Immature natural killer cell (primary cell): ENCODE measurements around the gene LMLN. TPM values are rescaled to one million over a fixed set of nuclear protein-coding genes. Genes with fewer than 3 reads are reported as not detected.
"Not testable (repeated sequence)": the region's sequence is repeated elsewhere in the genome, so short reads cannot be mapped to it uniquely, and the experiment has no call there.

ENCODE experiments used
- DNase-seq, 3 donors: peaks; one replicate each; pipeline ENCODE4 v3.0.0; 2022; ENCODE audit warnings: mixed read lengths in 1 of 3
- H3K27ac Mint-ChIP-seq, 6 donors: one replicate each; pipeline ENCODE4 v1.8.0; 2020; ENCODE audit warnings: mixed read lengths in 6 of 6, mild to moderate bottlenecking in 5 of 6, inconsistent platforms in 4 of 6, moderate library complexity in 3 of 6
- H3K27me3 Mint-ChIP-seq, 3 donors: one replicate each; pipeline ENCODE4 v1.8.0; 2020 to 2021; ENCODE audit warnings: low read depth in 3 of 3, mild to moderate bottlenecking in 3 of 3, mixed read lengths in 3 of 3, moderate library complexity in 3 of 3, inconsistent platforms in 1 of 3
- H3K36me3 Mint-ChIP-seq, 3 donors: one replicate each; pipeline ENCODE4 v1.8.0; 2020; ENCODE audit warnings: mixed read lengths in 3 of 3, inconsistent platforms in 2 of 3, mild to moderate bottlenecking in 2 of 3
- H3K4me1 Mint-ChIP-seq, 2 donors: one replicate each; pipeline ENCODE4 v1.8.0; 2020; ENCODE audit warnings: inconsistent platforms in 2 of 2, mild to moderate bottlenecking in 2 of 2, mixed read lengths in 2 of 2, moderate library complexity in 1 of 2
- H3K4me3 Mint-ChIP-seq, 5 donors: one replicate each; pipeline ENCODE4 v1.8.0; 2020; ENCODE audit warnings: mild to moderate bottlenecking in 5 of 5, mixed read lengths in 5 of 5, inconsistent platforms in 3 of 5, moderate library complexity in 3 of 5
- H3K9me3 Mint-ChIP-seq, 6 donors: one replicate each; pipeline ENCODE4 v1.8.0; 2020; ENCODE audit warnings: mild to moderate bottlenecking in 6 of 6, mixed read lengths in 6 of 6, inconsistent platforms in 4 of 6, moderate library complexity in 3 of 6
- polyA plus RNA-seq, 3 donors: library from polyadenylated mRNA; unstranded; fragments of 300-500 nt; fragmentation: Illumina TruSeq; gene quantifications; one replicate each; pipeline ENCODE4 v1.2.3, GENCODE V29; 2021

LMLN gene
- polyA plus RNA-seq, 3 donors from 2014 or later: 0.62 to 1.9 (median 1.8) TPM

DNA sequence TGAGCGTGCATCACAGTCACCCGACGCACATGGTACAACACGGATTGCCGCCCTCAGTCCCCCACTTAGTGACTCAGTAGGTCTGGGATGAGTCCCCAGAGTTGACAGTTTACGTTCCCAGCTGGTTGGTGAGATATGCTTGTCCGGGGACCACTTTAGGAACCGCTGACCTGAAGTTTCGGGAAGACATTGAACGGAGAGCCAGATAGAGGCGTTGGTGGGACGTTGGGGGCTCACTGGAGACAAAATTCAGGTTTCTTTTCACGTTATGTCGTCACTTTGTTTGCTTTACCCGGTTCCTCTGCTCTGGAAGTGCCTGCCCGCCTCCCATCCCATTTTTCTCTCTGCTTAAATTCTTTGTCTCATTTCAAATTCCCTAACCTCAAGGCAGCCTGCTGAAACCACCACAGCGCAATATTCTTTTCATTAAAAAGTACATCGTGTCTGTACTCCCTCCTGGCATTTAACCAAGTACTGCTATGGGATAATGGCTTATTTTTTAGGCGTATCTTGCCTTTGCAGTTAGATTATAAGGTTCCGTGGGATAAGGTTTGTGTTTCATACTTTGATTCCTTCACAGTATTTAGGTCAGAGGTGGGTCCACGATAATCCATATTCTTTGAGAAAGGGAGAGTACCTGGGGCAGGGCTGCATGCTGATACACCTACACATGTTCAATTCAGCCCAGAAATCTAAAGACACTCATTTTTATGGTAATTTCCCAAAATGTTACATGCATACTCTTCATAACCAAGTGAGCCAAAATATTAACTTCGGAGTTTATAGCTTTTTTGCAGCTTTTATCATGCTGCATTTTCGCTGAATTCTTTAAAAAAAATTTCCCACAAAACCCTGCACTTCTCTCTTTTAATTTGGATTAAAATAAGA is 921 bp downstream of the LMLN start:
- no peak for DNase-seq
- Mint-ChIP-seq H3K4me1 (peaks cover 37 to 54% of the 10 kb centered on the region in 2 donors), H3K9me3 (no peaks in the 10 kb centered on the region), H3K27me3 (peaks cover 0 to 11% (median 3%) of the 10 kb centered on the region in 3 donors), H3K4me3 (peak overlapping the region; percentile 79 to 92 (median 91)), H3K36me3 (peaks cover 3 to 7% (median 6%) of the 10 kb centered on the region in 3 donors), H3K27ac (peak overlapping the region; percentile 91 to 97 (median 96))

DNA sequence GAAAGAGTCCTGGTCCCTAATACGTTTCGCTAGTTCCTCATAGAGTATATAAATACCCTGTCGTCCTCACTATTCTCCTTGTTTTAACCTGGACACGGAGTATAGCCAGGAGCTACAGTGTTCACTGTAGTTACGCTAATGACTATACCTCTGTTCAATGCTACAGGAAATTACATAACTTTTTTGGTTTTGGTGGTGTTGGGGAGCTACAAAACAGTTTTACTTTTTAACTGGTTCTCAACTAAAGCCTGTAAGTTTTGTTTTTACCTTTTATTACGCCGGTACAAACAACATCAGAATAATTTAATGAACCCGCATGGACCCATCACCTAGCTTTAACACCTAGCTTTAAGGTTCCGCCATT is 1.5 kb downstream of the LMLN start:
- peaks cover 37 to 54% of the 10 kb centered on the region in 2 donors for H3K4me1 Mint-ChIP-seq

DNA sequence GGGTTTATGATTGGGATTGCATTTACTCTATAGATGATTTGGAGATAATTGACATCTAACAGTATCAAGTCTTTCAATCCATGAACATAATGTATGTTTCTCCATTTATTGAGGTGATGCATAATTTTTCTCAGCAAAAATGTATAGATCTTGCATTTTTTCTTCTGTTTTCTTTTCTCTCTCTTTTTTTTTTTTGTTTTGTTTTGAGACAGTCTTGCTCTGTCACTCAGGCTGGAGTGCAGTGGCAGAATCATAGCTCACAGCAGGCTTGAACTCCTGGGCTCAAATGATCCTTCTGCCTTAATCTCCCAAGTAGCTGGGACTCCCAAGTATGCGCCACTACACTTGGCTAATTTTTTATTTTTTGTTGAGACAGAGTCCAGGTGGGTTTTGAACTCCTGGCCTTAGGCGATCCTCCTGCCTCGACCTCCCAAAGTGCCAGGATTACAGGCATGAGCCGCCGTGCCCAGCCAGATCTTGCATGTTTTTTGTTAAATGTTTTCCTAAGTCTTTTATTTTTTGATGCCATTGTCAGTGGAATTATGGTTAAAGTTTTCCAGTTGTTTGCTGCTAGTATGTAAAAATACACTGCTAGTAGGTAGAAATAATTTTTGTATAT is 3.1 kb downstream of the LMLN start:
- Mint-ChIP-seq H3K36me3 (peaks cover 0 to 15% (median 3%) of the 10 kb centered on the region in 3 donors), H3K27me3 (peaks cover 0 to 8% (median 4%) of the 10 kb centered on the region in 3 donors), H3K27ac (no peak overlapping the region), H3K4me1 (peaks cover 34 to 38% of the 10 kb centered on the region in 2 donors), H3K4me3 (no peak overlapping the region), H3K9me3 (peaks cover 0 to 12% (median 8%) of the 10 kb centered on the region in 6 donors)
- no peak for DNase-seq

More for the DNA sequence above, 1.5 kb downstream of the LMLN start:
- H3K4me3 Mint-ChIP-seq: peak overlapping the region; percentile 58 to 92 (median 91)
- DNase-seq: peak in 1 of 3 donors; percentile 21
- H3K9me3 Mint-ChIP-seq: no peaks in the 10 kb centered on the region
- peak overlapping the region; percentile 37 to 91 (median 68) for H3K27ac Mint-ChIP-seq
- H3K27me3 Mint-ChIP-seq: peaks cover 0 to 11% (median 3%) of the 10 kb centered on the region in 3 donors
- H3K36me3 Mint-ChIP-seq: peaks cover 0 to 11% (median 4%) of the 10 kb centered on the region in 3 donors

DNA sequence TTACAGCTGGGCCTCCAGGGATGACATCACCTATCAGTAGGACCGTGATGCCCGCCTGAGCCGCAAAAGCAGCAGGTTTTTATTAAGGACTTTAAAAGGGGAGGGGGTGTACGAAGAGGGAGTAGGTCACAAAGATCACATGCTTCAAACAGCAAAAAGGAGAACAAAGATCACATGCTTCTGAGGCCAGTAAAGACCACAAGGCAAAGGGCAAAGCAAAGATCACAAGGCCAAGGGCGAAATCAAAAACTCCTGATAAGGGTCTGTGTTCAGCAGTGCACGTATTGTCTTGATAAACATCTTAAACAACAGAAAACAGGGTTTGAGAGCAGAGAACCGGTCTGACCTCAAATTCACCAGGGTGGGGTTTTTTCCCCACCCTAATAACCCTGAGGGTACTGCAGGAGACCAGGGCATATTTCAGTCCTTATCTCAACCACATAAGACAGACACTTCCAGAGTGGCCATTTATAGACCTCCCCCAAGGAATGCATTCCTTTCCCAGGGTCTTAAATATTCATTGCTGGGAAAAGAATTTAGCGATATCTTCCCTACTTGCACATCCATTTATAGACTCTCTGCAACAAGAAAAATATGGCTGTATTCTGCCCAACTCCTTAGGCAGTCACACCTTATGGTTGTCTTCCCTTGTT is 7.4 kb downstream of the LMLN start:
- not testable (repeated sequence) for H3K27me3 Mint-ChIP-seq, H3K4me3 Mint-ChIP-seq, H3K4me1 Mint-ChIP-seq, H3K27ac Mint-ChIP-seq, DNase-seq
- peaks cover 0 to 17% (median 10%) of the 10 kb centered on the region in 6 donors for H3K9me3 Mint-ChIP-seq
- H3K36me3 Mint-ChIP-seq: peaks cover 3 to 18% (median 6%) of the 10 kb centered on the region in 3 donors

DNA sequence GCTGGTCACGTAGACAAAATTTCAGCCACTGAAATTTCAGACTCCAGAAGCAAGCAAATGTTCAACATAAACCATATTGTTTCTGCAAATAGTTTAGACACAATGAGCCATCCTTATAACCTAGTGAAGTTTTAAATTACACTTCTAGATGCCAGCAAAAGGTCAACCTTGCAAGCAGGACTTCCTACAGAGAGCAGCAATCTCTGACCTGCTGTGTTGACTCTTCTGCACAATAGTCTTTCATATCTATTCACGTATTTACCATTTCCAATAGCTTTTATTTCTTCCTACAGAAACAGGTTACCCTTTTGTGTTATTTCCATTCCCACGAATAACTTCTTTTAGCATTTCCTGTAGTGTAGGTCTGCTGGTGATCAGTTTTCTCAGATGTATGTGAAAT is 10.6 kb downstream of the LMLN start:
- Mint-ChIP-seq H3K36me3 (peaks cover 6 to 19% (median 12%) of the 10 kb centered on the region in 3 donors), H3K9me3 (peaks cover 0 to 17% (median 11%) of the 10 kb centered on the region in 6 donors), H3K27ac (no peak overlapping the region), H3K4me1 (no peaks in the 10 kb centered on the region), H3K27me3 (peaks cover 2 to 4% (median 3%) of the 10 kb centered on the region in 3 donors), H3K4me3 (no peak overlapping the region)
- no peak for DNase-seq

DNA sequence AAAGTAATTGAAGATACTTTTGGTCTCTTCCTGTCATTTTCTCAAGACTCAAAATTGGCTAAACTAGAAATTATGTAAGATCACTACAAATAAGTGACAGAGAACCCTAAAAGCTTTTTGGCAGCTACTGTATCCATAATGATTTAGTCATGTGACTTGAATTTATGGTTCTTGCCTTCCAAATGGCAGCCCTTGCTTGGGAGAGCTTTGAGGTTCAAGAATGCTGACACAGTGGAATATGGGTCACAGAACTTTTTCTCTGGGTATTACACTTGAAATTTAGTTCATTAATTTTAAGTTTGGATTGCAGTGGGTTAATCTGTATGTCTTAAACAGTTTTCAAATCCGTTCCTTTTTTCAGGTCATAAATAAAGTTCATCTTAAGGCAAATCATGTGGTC is 14.0 kb downstream of the LMLN start:
- Mint-ChIP-seq H3K36me3 (peaks cover 10 to 18% (median 15%) of the 10 kb centered on the region in 3 donors), H3K27ac (no peak overlapping the region), H3K27me3 (peaks cover 0 to 4% (median 3%) of the 10 kb centered on the region in 3 donors), H3K9me3 (peaks cover 0 to 3% (median 0%) of the 10 kb centered on the region in 6 donors), H3K4me1 (no peaks in the 10 kb centered on the region), H3K4me3 (no peak overlapping the region)
- DNase-seq: no peak

DNA sequence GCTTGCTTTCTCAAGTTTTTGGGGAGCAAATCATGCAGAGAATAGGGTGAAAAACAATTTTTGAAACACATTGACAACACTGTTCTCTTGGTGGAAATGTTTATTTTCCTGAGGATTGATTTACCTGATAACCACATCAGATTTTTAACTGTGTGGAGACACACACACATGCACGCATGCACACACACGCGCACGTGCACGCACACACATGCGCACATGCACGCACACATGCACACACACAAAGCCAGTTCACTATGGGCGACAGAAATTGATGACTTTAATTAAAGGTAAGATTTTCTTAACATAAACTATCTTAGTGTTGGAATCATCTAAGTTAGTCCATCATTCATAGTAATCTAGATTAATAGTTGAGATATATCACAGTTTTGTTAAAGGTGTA is 15.3 kb downstream of the LMLN start:
- H3K4me3 Mint-ChIP-seq: no peak overlapping the region
- H3K27ac Mint-ChIP-seq: no peak overlapping the region
- peaks cover 0 to 3% (median 0%) of the 10 kb centered on the region in 6 donors for H3K9me3 Mint-ChIP-seq
- no peak for DNase-seq
- peaks cover 0 to 4% (median 3%) of the 10 kb centered on the region in 3 donors for H3K27me3 Mint-ChIP-seq
- H3K36me3 Mint-ChIP-seq: peaks cover 10 to 23% (median 15%) of the 10 kb centered on the region in 3 donors
- no peaks in the 10 kb centered on the region for H3K4me1 Mint-ChIP-seq

DNA sequence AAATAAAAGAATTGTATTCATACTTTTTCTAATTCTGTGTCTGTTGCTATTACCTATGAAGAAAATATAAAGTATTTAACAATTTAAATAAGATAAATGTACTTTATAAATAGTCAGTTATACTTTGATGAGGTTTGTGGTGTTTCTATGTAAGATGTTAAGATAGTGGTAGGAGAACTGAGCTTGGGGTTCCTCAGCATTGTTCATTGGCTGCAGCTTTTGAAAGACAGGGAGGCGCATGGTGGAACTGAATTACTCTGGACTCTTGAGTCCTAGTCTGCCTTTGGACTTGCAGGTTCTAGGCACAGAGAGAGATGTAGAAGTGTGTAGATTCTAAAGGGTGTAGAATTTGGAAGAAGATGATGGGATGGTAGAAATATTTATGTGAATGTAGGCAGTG is 23.1 kb downstream of the LMLN start:
- Mint-ChIP-seq H3K27me3 (no peaks in the 10 kb centered on the region), H3K27ac (no peak overlapping the region), H3K4me3 (no peak overlapping the region), H3K9me3 (no peaks in the 10 kb centered on the region), H3K36me3 (peaks cover 0 to 14% (median 3%) of the 10 kb centered on the region in 3 donors), H3K4me1 (no peaks in the 10 kb centered on the region)
- no peak for DNase-seq

DNA sequence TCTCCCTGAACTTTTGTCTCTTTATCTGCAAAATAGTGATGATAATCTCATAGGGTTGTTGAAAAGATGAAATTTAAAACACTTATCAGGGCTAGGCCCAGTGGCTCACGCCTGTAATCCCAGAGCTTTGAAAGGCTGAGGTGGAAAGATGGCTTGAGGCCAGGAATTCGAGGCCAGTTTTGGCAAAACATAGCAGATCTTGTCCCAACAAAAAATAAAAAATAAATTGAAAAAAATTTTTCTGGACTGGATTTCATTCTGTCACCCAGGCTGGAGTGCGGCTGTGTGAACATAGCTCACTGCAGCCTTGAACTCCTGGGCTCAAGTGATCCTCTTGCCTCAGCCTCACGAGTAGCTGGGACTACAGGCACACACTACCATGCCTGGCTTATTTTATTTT is 29.6 kb downstream of the LMLN start:
- no peaks in the 10 kb centered on the region for H3K27me3 Mint-ChIP-seq
- no peaks in the 10 kb centered on the region for H3K9me3 Mint-ChIP-seq
- H3K36me3 Mint-ChIP-seq: peaks cover 15 to 22% (median 22%) of the 10 kb centered on the region in 3 donors
- H3K27ac Mint-ChIP-seq: no peak overlapping the region
- H3K4me1 Mint-ChIP-seq: no peaks in the 10 kb centered on the region
- no peak for DNase-seq
- no peak overlapping the region for H3K4me3 Mint-ChIP-seq

DNA sequence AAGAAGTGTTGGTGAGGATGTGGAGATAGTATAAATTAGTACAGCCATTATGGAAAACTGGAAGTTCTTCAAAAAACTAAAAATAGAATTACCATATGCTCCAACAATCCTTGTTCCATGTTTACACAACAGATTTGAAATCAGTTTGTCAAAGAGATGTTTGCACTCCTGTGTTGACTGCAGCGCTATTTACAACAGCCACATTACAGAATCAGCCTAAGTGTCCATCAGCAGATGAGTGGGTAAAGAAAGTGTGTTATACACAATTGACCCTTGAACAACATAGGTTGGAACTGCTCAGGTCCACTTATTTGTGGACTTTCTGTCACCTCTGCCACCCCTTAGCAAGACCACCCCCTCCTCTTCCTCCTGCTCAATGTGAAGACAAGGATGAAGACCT is 34.7 kb downstream of the LMLN start:
- H3K36me3 Mint-ChIP-seq: peaks cover 15 to 27% (median 22%) of the 10 kb centered on the region in 3 donors
- no peaks in the 10 kb centered on the region for H3K4me1 Mint-ChIP-seq
- no peak overlapping the region for H3K27ac Mint-ChIP-seq
- DNase-seq: no peak
- peaks cover 0 to 2% (median 0%) of the 10 kb centered on the region in 3 donors for H3K27me3 Mint-ChIP-seq
- no peaks in the 10 kb centered on the region for H3K9me3 Mint-ChIP-seq
- H3K4me3 Mint-ChIP-seq: no peak overlapping the region

DNA sequence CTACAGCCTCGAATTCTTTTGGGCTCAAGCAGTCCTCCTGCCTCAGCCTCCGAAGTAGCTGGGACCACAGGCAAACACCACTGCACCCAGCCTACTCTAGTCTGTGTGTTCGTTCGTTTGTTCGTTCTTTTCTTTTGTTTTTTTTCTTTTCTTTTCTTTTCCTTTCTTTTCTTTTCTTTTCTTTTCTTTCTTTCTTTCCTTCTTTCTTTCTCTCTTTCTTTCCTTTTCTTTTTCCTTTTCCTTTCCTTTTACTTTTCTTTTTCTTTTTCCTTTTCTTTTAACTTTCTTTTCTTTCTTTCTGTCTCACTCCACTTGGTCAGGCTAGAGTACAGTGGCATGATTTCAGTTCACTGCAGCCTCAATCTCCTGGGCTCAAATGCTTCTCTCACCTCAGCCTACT is 36.8 kb downstream of the LMLN start:
- Mint-ChIP-seq H3K27me3 (peaks cover 0 to 2% (median 0%) of the 10 kb centered on the region in 3 donors), H3K36me3 (peaks cover 13 to 24% (median 22%) of the 10 kb centered on the region in 3 donors), H3K27ac (no peak overlapping the region), H3K4me1 (no peaks in the 10 kb centered on the region), H3K9me3 (no peaks in the 10 kb centered on the region), H3K4me3 (no peak overlapping the region)
- no peak for DNase-seq

DNA sequence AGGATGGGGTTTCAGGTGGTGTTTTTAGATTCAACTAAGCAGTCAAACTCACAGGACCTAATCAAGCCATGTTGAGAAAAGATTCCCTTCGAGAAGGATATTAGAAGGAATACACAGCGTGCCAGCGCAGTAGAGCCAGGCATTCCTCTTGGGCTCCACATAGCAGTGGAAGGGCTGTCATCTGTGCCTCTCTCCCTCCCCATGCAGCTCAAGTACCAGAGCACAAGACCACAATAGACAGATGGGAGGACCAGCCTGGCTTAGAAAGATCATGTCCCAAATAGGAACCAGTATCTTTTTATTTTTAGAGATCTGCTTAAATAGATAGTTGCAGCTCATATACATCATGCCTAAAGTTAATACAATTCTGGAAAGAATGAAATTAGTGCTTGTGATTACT is 37.9 kb downstream of the LMLN start:
- H3K27ac Mint-ChIP-seq: no peak overlapping the region
- H3K4me3 Mint-ChIP-seq: no peak overlapping the region
- peaks cover 0 to 2% (median 0%) of the 10 kb centered on the region in 3 donors for H3K27me3 Mint-ChIP-seq
- peaks cover 10 to 14% (median 14%) of the 10 kb centered on the region in 3 donors for H3K36me3 Mint-ChIP-seq
- H3K9me3 Mint-ChIP-seq: no peaks in the 10 kb centered on the region
- H3K4me1 Mint-ChIP-seq: no peaks in the 10 kb centered on the region
- DNase-seq: no peak

DNA sequence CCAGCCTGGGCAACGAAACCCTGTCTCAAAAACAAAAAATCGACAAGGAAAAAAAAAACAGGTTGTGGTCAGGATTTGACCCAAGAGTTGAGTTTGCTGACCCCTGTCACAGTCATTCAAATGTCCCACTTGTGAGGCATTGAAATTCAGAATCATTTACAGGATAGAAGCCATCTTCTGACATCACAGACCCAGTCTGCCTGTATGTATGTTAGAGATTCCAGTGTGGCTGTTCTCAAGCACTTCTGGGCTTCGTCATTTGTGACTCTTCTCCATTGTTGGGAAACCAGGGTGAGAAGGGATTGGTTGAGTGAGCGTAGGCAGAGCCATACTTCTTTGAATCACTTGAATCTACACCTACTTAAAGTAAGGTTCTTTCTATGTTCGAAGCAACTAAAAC is 57.1 kb downstream of the LMLN start:
- peaks cover 0 to 4% (median 0%) of the 10 kb centered on the region in 3 donors for H3K36me3 Mint-ChIP-seq
- H3K27ac Mint-ChIP-seq: no peak overlapping the region

More for the DNA sequence above, 57.1 kb downstream of the LMLN start:
- Mint-ChIP-seq H3K4me1 (no peaks in the 10 kb centered on the region), H3K9me3 (no peaks in the 10 kb centered on the region), H3K4me3 (no peak overlapping the region), H3K27me3 (no peaks in the 10 kb centered on the region)
- no peak for DNase-seq
